ENCODE results near the gene PSTPIP2. TPM values are rescaled to one million over a fixed set of nuclear protein-coding genes. Genes with fewer than 3 reads are reported as not detected.

PSTPIP2 gene
- total RNA-seq, 1 experiment from 2014 or later: 3.3 TPM

DNA sequence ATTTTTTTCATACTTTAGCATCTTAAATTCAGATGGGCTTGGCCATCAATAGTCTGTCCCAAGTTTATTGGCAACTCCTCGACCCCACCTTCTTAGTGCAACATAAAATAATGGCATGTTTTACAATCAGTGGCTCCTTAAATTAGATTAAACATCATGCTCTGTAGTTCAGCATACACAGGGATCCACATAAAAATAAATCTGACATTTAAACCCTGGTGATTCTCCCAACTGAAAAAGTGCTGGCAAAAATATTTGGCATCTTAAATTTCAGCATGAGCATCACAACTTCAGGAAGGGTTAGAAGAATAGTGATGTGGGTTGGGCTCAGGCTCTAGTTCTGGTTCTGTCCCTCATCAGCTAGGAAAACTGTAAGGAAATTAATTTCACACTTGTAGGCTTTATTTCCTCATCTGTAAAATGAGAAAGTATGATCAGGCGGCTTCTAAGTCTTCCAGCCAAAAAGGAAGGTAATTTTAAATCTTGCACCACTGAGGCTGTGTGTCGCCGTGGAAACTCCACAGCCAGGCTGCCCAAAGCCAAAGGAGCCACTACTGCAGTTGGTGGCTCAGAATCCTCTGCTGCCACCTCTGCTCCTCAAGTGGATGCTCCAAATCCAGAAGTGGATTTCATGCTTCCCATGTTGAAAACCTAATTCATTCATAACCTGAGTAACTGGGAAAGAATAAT lies 87.4 kb downstream of the PSTPIP2 start:
- Histone ChIP-seq H3K79me1 (ENCODE audit: insufficient read depth, low read depth, low read length, poor library complexity, severe bottlenecking) (no peaks in the 10 kb centered on the region), H3K56ac (ENCODE audit: insufficient read length, low read depth, low read length) (no peak overlapping the region), H3K4ac (ENCODE audit: low read depth, low read length) (no peak overlapping the region), H2BK15ac (ENCODE audit: low read depth, low read length) (no peak overlapping the region), H2BK120ac (ENCODE audit: low read depth, low read length, poor library complexity, severe bottlenecking) (no peak overlapping the region), H2BK20ac (ENCODE audit: low read depth, low read length, poor library complexity, severe bottlenecking) (no peak overlapping the region), H4K8ac (replicated peaks; ENCODE audit: insufficient read length, low read depth, low read length) (no peak overlapping the region), H3T11ph (ENCODE audit: low read length) (no peak overlapping the region), H4K91ac (ENCODE audit: insufficient read length, low read depth, low read length) (no peak overlapping the region), H2BK12ac (ENCODE audit: insufficient read length, low read depth, low read length) (no peak overlapping the region), H3K23me2 (ENCODE audit: insufficient read length, low read depth, low read length, poor library complexity, severe bottlenecking) (no peaks in the 10 kb centered on the region), H2AFZ (ENCODE audit: low read length) (no peak overlapping the region), H3K4me2 (ENCODE audit: insufficient read depth, insufficient read length, low read length) (no peak overlapping the region), H3K27me3 (ENCODE audit: insufficient read depth, low read length) (no peaks in the 10 kb centered on the region), H3K79me2 (ENCODE audit: insufficient read depth, low read length) (no peaks in the 10 kb centered on the region), H4K20me1 (ENCODE audit: control insufficient read depth, insufficient read depth, insufficient read length) (no peaks in the 10 kb centered on the region), H2AK5ac (ENCODE audit: insufficient read length, low read length) (no peak overlapping the region), H3K4me1 (ENCODE audit: insufficient read depth, low read length) (no peaks in the 10 kb centered on the region), H3K14ac (ENCODE audit: insufficient read depth, low read length) (no peak overlapping the region), H2BK5ac (ENCODE audit: insufficient read length, low read length) (no peak overlapping the region), H4K5ac (ENCODE audit: insufficient read length, low read depth, low read length) (no peak overlapping the region), H3K23ac (ENCODE audit: insufficient read length, low read depth, low read length) (no peak overlapping the region), H3K9me3 (ENCODE audit: control insufficient read depth, low read depth, low read length) (no peaks in the 10 kb centered on the region), H3K18ac (ENCODE audit: insufficient read length, low read depth, low read length) (no peak overlapping the region), H3K27ac (ENCODE audit: insufficient read length, low read depth, low read length) (no peak overlapping the region), H3K9ac (ENCODE audit: extremely low read depth, insufficient read length, low read length) (no peak overlapping the region)
- peaks cover 4 to 5% of the 10 kb centered on the region in 2 experiments; a peak in 3 of 4 replicates for H3K4me1 Mint-ChIP-seq
- WGBS (ENCODE audit: extremely low coverage, insufficient read length, low lambda C conversion rate): no CpG with 5 or more reads among the region's 4 CpGs
- TF ChIP-seq, protein P1, sequence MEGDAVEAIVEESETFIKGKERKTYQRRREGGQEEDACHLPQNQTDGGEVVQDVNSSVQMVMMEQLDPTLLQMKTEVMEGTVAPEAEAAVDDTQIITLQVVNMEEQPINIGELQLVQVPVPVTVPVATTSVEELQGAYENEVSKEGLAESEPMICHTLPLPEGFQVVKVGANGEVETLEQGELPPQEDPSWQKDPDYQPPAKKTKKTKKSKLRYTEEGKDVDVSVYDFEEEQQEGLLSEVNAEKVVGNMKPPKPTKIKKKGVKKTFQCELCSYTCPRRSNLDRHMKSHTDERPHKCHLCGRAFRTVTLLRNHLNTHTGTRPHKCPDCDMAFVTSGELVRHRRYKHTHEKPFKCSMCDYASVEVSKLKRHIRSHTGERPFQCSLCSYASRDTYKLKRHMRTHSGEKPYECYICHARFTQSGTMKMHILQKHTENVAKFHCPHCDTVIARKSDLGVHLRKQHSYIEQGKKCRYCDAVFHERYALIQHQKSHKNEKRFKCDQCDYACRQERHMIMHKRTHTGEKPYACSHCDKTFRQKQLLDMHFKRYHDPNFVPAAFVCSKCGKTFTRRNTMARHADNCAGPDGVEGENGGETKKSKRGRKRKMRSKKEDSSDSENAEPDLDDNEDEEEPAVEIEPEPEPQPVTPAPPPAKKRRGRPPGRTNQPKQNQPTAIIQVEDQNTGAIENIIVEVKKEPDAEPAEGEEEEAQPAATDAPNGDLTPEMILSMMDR (conservative IDR thresholded peaks at IDR 0.05): no peak
- no peaks in the 10 kb centered on the region; the same call in 1 of the 2 replicates for H3K27me3 Mint-ChIP-seq (ENCODE audit: low read depth)
- no peak for DNase-seq
- no peak overlapping the region for H3K4me3 Mint-ChIP-seq
- peaks cover 0 to 5% (median 0%) of the 10 kb centered on the region in 3 experiments; a peak in 1 of 7 replicates for H3K36me3 Mint-ChIP-seq (ENCODE audit: insufficient read depth in 1 of 3, low read depth in 3 of 3)
- no peaks in the 10 kb centered on the region for H3K9me3 Mint-ChIP-seq
- no peak overlapping the region for H3K27ac Mint-ChIP-seq
